Measurements from ENCODE around the gene NTRK1.

DNA sequence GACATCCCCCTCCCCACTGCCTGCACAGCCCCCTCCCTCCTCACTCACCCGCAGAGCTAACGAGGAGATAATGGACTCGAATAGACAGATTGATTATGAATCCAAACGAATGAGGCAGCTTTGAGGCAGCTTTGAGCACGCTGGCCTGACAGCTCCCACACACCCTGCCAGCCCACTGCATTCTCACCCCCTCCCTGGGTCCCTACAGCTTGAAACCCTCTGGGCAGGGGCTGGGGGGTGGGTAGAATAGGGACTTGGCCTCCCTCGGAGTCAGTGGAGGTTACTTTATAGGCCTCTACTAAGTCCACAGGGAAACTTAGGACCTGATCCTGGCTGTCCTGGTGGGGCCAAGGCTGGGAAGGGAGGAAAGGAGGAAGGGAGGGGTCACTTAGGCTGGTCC, 1.9 kb downstream of the NTRK1 start:
- TF ChIP-seq, protein P1, sequence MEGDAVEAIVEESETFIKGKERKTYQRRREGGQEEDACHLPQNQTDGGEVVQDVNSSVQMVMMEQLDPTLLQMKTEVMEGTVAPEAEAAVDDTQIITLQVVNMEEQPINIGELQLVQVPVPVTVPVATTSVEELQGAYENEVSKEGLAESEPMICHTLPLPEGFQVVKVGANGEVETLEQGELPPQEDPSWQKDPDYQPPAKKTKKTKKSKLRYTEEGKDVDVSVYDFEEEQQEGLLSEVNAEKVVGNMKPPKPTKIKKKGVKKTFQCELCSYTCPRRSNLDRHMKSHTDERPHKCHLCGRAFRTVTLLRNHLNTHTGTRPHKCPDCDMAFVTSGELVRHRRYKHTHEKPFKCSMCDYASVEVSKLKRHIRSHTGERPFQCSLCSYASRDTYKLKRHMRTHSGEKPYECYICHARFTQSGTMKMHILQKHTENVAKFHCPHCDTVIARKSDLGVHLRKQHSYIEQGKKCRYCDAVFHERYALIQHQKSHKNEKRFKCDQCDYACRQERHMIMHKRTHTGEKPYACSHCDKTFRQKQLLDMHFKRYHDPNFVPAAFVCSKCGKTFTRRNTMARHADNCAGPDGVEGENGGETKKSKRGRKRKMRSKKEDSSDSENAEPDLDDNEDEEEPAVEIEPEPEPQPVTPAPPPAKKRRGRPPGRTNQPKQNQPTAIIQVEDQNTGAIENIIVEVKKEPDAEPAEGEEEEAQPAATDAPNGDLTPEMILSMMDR (IDR thresholded peaks at IDR 0.05), result no peak
- TF ChIP-seq POLR2AphosphoS5 (IDR thresholded peaks at IDR 0.05) (no peak), POLR2A (IDR thresholded peaks at IDR 0.05) (no peak)

All from breast epithelium (tissue), 3 donors.